HG03135 (cell line): ENCODE results near the gene MYBPC2.
"Not testable (repeated sequence)": the region's sequence is repeated elsewhere in the genome, so short reads cannot be mapped to it uniquely, and the experiment has no call there.

Source experiments
- ATAC-seq: cut with Tn5 transposase; IDR thresholded peaks from one replicate; pipeline ENCODE4 v1.9.1; 2021; ENCODE audit warnings: mild to moderate bottlenecking, moderate library complexity; ENCODE audit not compliant: unreplicated experiment

MYBPC2 gene

DNA sequence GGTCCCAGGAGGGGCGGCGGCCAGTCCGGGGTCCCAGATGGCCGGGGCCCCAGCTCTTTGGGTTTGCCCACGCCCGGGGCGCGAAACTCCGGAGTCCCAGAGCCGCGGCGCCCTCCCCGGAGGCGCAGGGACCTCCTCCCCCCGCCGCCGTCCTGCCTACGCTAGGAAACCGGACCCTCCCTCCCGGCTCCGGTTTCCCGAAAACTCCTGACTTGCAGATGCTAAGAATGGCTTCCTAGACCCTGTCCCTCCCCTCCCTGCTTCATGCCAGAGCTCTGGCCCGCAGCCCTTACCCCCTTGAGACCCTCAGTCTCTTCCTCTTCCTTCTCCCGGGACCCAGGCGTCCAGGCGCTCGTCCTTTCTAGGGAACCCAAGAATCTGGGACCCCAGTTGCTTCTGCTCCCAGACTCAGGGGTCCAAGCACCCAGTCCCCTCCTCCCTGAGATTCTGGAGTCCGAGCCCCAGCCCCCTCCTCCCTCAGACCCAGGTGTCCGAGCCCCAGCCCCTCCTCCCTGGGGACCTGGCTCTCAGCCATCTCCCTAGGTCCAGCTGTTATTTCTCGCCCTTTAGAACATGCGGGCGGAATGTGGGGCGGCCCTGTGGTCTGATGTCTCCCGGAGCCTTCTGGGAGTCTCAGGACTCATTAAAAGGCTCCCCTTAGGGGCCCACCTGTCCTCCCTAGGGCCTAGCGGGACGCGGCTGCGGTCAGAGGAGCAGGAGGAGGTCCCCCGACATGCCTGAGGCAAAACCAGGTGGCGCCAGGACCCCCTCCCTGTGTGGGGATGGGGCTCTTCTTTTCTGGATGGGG, at the start of gene MYBPC2:
TSS of gene MYBPC2 (plus strand) at position 672 of the 808 bp plus-strand sequence. CDS start at position 734, 62 bp downstream.
- ATAC-seq = peak; percentile 7

GRCh38 chr19:50383001-50383851, 49.5 kb upstream of the MYBPC2 start:
- ATAC-seq = no peak

DNA sequence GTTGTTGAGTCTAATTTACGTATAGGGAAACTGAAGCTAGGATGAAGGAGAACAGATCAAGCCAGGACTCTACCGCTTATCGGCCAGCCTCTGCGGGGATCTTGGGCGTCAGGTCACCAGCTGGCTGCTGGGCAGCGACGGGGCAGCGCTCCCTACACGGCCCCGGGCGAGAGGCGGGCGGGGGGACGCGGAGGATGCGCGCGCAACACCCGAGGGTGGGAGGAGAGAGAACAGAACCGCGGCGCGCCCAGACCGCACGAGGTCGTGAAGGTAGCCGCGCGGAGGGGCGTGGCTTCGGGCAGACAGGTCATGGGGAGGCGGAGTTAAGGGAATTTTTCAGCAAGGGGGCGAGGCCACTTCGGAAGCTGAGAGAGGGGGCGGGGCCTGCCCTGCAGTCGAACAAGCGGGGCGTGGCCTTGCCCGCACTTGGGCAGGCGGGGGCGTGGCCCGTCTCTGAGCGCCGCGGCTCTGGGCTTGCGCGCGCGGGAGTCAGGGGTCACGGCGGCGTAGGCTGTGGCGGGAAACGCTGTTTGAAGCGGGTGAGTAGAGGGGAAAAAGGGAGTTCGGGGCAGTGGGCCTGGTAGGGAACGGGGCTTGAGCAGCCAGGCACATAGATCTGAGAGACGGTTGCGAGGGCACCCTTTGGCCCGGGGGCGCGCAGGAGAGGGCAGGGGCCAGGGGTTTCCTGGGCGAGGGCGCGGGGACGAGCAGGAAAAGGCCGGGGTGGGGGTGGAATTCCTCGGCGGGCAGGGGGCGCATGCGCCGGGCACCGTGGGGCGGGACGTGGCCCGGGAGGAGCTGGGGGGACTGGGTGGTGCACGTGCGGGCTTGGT, 48.6 kb upstream of the MYBPC2 start, which contains the start of gene POLD1:
TSS of gene POLD1 (plus strand) at position 496 of the 833 bp plus-strand sequence. CDS start 14,505 bp downstream, outside the sequence.
- ATAC-seq = peak; percentile 77

DNA sequence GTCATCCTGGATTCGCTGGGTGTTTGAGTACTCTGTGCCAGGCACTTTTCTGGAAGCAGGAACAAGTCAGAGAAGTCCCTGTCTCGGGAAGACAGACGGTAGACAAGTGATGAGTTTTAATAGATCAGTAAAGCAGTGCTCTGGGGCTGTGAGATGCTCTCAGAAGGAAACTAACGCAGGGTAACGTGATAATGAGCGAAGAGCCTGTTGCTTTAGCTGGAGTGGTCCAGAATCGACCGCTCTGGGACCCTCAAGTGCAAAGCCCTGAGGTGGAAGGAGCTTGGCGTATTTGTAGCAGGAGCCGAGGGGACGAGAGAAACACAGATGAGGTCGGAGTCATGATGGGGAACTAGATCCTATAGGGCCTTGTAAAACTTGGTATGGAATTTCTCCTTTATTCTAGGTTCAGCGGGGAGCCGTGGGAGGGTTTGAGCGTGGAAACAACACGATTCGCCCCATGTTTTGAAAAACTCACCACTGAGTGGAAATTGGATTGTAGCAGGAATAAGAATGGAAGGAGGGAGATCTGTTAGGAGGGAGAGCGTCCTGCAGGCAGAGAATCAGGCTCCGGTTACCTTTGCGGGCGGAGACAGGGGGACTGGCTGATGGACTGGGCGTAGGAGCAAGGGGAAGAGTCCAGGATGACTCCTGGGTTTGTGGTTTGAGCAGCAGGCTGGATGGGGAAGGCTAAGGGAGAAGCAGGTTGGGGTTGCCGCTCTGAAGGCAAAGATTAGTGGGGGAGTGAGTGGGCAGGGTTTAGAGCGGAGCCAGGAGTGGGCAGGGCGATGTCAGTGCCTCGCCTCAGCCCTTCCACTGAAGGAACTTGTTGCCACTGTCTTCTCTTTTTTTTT, 47.8 kb upstream of the MYBPC2 start:
- no peak for ATAC-seq

GRCh38 chr19:50387176-50387867, 45.4 kb upstream of the MYBPC2 start:
- no peak for ATAC-seq

GRCh38 chr19:50387868-50388245, 44.8 kb upstream of the MYBPC2 start:
- ATAC-seq = no peak

DNA sequence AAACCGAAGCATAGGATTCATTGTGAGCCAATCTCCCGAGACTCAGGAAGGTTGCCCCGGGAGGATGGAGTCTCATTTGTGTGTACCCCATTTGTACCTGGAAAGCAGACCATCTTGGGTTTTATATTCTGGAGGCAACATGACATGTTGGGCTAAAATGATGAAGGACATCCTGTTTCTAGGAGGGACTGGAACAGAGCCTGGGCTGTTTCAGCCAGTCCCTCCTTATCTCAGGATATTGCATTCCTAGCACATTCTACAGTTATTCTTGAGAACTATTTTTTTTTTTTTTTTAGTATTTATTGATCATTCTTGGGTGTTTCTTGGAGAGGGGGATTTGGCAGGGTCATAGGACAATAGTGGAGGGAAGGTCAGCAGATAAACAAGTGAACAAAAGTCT, 42.4 kb upstream of the MYBPC2 start:
- ATAC-seq = not testable (repeated sequence)

- ATAC-seq = not testable (repeated sequence)
Measured at GRCh38 chr19:50390952-50391351, 41.7 kb upstream of the MYBPC2 start.

GRCh38 chr19:50392759-50393158, 39.9 kb upstream of the MYBPC2 start:
- ATAC-seq = no peak

GRCh38 chr19:50393589-50393988, 39.1 kb upstream of the MYBPC2 start:
- no peak for ATAC-seq

- ATAC-seq = no peak
Measured at GRCh38 chr19:50394017-50394416, 38.7 kb upstream of the MYBPC2 start.

DNA sequence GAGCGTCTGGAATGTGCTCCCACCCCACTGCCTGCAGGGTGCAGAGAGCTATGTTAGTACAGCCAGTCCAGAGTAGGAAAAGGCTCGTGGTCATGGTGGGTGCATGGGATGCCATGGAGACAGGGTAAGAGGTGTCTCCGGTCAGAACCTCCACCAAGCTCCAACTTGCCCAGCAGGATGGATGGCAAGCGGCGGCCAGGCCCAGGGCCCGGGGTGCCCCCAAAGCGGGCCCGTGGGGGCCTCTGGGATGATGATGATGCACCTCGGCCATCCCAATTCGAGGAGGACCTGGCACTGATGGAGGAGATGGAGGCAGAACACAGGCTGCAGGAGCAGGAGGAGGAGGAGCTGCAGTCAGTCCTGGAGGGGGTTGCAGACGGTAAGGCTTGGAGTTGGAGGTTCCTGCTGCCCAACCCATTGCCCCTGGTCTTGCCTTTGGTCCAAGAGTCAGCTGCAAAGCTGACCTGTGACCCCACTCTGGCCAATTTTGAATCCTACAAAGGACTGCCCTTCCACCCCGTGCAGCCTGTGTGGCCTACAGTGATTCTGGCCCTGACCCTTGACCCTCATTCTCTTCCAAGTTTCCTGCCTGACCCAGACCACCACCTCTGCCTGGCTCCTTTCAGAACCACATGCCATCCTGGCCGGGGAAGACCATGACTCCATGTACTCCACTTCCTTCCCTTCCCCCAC, 33.9 kb upstream of the MYBPC2 start:
- no peak for ATAC-seq

GRCh38 chr19:50399368-50399745, 33.3 kb upstream of the MYBPC2 start:
- ATAC-seq = no peak

- no peak for ATAC-seq
Measured at GRCh38 chr19:50401605-50402450, 30.9 kb upstream of the MYBPC2 start.

GRCh38 chr19:50402544-50403301, 30.0 kb upstream of the MYBPC2 start:
- ATAC-seq = no peak

DNA sequence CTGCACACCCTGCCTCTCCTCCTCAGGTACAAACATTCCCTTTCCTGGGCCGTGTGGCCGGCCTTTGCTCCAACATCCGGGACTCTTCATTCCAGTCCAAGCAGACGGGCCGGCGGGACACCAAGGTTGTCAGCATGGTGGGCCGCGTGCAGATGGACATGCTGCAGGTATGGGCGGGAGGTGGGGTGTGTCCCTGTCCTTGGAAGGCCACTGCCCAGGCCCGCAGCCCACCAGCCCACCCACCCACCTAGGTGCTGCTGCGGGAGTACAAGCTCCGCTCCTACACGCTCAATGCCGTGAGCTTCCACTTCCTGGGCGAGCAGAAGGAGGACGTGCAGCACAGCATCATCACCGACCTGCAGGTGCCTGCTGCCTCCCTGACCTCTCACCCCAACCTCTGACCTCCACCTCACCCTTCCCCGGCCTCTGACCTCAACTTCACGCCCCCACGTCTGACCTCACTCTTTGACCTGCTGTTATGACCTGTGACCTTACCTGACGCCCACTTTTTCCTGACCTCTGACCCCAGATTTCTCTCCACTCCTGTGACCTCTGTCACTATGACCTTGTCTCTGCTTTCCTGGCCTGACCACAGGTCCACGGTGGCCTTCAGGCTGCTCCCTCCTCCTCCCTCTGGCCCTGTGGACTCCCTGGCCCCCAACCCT, 26.4 kb upstream of the MYBPC2 start:
- ATAC-seq = no peak

GRCh38 chr19:50406829-50407228, 25.9 kb upstream of the MYBPC2 start:
- ATAC-seq = no peak
